Left colon (tissue), 2 donors: ENCODE measurements around the gene PSD2. TPM values are rescaled to one million over a fixed set of nuclear protein-coding genes. Genes with fewer than 3 reads are reported as not detected.
A peak's percentile ranks its signal among the peaks of the same experiment; 100 is the strongest.

ENCODE experiments used
- ATAC-seq: fragments of 200-7000 bp; cut with Tn5 transposase; one replicate; pipeline ENCODE4 v1.9.1; 2020; ENCODE audit warnings: mild to moderate bottlenecking, moderate library complexity
- DNase-seq, 2 donors: peaks; one replicate each; pipeline ENCODE4 v3.0.0-alpha.2; 2020
- intact Hi-C, 2 donors: fragments of 100-400 bp; cut with DNase I in 1 of 2; cut with micrococcal nuclease in 1 of 2; formaldehyde crosslinking; loops; one replicate each; pipeline versions ENCODE4 v1.11.2 to v1.14.0; 2022; cut with DNase I, micrococcal nuclease
- long read RNA-seq: library from polyadenylated mRNA; unstranded; transcript quantifications from one replicate; pipeline ENCODE4 v2.0.0, GENCODE V29; 2021
- total RNA-seq, 2 donors: library from RNA; stranded (reverse); fragmentation: NEBNext Ultra II Directional; extraction: Animal tissue kit (Norgen Biotek cat#: 25700); gene quantifications; one replicate each; pipeline ENCODE4 v1.2.1, GENCODE V29; 2021
- donor health status: DM: no; HTN: no; CAD: no.
- donor health status: DM: yes; HTN: yes; CAD: no.

PSD2 gene
- under 1 TPM in 1 of 2 donors, not detected in 1; 0.08 TPM for total RNA-seq
- long read RNA-seq = 0 reads

GRCh38 chr5:139795074-139796001 is at the start of gene PSD2:
Gene PSD2 (plus strand): TSS chr5:139795808. CDS start chr5:139809441, 13,633 bp downstream.
- intact Hi-C loops = no loop called here
- DNase-seq (no peak), ATAC-seq (peak; percentile 37)

DNA sequence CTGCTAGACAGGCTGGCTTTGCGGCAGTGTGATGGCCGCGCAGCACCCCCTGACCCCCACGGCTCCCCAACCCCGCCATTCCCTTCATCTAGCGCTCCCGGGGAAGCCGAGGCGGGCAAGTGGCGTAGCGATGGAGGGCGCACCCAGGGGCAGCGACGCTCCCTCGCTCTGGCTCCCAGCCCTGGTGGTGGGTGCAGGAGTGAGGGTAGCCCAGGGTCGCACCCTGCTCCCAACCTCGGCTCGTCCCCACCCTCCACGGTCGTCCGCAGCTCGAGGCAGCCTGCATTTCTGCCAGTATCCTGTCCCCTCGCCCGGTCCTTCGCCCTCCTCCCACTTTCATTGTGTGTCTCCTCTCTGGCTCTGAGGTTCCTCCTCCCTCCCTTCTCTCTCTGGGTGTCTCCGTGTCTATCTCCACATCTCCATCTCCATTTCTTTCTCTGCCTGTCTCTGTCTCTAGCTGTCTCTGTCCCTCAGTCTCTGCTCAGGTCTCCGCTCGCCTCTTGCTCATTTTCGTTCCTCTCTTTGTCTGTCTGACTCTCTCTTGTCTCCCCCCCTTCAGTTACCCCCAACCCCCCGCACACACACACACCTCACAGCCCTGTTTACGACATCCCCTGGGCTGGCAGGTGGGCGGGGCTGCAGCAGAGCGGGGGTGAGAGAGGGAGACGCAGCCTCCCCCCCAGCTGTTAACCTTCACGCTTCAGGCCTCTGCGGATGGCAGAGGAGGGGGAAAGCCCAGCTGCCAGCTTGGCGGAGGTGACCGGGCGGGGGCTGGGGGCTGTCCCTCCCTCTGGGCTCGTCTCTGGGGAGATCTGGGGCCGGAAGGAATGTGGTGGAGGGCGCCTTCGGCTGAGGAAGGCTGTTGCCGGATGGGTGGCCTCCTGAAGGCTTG is 48.7 kb upstream of the PSD2 start:
- peak in 1 of 2 donors; percentile 41 for DNase-seq
- intact Hi-C loops = no loop called here
- peak; percentile 32 for ATAC-seq

GRCh38 chr5:139747583-139748504 is 47.8 kb upstream of the PSD2 start:
- ATAC-seq = peak; percentile 43
- DNase-seq = peak; percentile 44 to 49
- intact Hi-C loops = no loop called here

DNA sequence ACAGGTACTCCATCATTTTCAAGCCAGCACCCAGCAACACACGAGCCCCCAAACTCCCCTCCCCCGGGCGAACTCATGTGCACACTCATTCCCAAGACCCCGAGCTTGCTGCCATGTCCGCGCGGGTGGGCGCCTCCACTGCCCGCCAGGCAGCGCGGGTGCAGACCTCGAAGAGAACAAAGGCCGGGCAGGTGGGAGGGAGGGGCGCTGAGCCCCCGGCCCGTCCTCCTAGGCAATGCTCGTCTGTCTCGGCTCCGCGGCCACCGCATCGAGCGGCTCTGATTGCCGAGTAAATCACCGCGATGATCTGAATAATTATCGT is 47.1 kb upstream of the PSD2 start:
- intact Hi-C loops = no loop called here
- DNase-seq (no peak), ATAC-seq (no peak)

- intact Hi-C loops = no loop called here
- ATAC-seq (no peak), DNase-seq (no peak)
Measured at GRCh38 chr5:139749242-139749641, 46.4 kb upstream of the PSD2 start.

GRCh38 chr5:139751236-139751635 is 44.4 kb upstream of the PSD2 start:
- intact Hi-C loops = no loop called here
- no peak for ATAC-seq
- DNase-seq = no peak

DNA sequence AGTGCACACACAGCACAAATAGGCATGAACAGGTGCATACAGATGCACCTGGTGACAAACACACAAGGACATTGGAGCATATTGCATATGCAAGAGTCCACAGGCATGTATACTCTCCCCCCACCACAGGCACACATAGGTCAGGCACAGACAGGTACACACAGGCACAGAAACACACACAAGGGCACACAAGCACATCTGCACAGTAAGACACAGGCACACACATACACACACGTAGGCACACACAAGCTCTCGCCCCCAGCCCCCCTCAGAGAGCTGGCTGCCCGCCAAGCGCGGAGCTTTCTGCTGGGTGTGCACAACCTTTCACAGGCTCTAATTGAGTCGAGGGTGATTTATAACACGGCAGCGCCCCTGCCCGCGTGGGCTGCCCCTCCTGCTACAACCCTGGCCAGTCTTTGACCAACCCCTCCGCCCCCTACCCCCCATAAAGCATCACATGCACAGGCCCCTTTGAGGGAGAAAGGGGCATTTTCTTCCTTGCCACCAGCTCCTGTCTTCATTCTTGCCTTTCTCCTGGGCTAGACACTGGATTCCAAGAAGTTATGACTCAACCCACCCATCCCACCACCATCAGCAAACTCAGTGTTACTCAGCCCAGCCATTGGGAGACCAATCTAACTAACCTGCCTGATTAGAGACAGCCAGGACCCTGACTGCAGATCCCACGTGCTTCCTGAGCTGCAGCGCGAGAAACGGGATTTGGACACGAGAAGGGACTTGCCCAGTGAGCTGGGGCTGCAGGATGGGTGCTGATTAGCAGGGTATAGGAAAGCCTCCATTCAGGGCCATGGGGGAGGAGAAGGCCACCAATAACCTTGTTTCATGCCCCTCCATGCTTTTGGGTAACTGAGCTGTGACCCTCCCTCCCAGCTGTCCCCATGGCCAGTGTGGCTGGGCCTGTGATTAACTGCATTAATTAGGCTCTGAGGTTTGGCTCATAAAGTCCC is 42.8 kb upstream of the PSD2 start:
- DNase-seq = no peak
- ATAC-seq = no peak
- intact Hi-C loops = no loop called here

DNA sequence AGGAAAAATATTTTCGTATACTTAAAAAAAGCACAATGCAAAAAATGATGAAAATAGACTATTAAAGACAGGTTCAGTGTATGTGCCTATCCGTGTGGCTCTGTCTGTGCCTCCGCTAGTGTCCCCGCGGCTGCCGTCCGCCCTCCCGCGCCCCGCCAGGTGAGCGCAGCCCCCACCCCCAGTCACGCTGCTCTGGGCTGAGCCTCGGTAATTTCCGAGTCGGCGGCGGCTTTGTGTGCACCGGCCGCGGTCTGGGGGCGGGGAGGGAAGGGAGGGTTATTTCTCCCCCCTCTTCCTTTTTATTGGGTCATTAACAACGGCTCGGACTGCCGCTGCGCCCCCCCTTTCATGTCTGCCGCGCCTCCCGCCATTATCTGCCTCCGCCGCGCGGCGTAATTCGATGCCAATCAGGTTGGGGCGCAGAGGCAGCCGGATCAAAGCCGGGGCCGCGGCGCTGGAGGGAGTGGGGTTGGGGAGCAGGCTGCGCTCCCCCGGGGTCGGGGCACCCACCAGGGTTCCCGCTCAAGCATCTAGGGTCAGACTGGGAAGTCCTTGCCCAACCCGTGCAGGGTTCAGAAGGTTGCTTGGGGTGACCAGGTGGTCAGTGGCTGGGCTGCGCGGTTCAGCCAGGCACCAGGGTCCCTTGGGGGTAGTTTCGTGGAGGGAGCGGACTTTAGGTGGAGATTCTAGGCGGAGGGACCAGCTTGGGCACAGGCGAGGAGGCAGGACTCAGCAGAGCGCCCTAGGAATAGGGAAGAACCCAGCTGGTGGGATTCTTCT is 39.5 kb upstream of the PSD2 start:
- ATAC-seq = peak; percentile 37
- intact Hi-C loops = no loop called here
- no peak for DNase-seq

GRCh38 chr5:139756971-139757370 is 38.6 kb upstream of the PSD2 start:
- DNase-seq (no peak), ATAC-seq (no peak)
- intact Hi-C loops = no loop called here

GRCh38 chr5:139757727-139758509 is 37.7 kb upstream of the PSD2 start:
- intact Hi-C loops = no loop called here
- DNase-seq (no peak), ATAC-seq (no peak)

DNA sequence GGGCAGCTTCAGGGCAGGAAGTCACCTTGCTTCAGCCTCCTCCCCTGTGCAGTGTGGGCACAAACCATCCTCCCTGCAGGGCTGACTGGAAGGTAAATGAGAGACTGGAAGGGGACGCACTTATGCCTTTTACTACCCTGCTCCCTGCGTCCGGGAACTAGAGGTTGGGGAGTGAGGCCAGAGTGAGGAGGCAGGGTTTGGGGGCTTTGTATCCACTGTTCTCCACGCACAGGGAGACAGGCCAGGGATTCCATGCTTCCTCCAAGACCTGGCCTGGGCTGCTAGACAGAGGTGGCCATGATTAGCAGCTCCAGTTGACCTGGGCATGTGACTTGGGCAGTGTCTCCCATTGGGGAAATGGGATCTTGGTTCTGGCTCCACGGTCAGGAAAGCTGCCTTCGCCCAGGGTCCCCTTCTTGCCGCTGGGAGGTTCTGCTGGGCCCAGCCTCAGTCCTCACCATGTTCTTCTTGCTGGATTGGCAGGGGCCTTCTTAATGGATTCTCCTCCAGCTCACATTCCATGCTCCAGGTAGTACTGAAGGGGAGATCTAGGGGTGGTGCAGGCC is 37.0 kb upstream of the PSD2 start:
- intact Hi-C loops = no loop called here
- DNase-seq (no peak), ATAC-seq (no peak)

DNA sequence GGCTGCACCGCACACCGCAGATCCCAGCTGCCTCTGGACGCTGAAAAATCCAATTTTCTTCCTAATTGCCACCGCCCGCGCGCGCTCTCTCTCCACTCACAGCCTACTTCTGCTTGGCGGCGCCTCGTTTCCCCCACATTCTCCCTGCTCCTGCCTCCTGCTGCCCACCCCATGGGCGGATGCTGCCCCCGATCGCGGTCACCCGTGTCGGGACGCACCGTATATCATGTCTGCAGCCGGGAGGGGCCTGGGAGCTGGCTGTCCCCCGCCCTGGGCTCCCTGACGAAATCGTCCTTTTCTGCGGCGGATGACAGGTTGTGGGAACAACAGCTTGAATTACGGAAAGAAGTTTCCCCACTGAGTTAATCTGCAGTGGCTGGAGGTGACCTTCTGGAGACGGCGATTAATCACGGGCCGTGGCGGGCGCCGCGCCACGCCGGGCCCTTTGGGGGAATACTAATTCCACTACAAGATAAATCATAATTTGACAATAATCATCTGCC is 36.3 kb upstream of the PSD2 start:
- intact Hi-C loops = no loop called here
- ATAC-seq (no peak), DNase-seq (no peak)

DNA sequence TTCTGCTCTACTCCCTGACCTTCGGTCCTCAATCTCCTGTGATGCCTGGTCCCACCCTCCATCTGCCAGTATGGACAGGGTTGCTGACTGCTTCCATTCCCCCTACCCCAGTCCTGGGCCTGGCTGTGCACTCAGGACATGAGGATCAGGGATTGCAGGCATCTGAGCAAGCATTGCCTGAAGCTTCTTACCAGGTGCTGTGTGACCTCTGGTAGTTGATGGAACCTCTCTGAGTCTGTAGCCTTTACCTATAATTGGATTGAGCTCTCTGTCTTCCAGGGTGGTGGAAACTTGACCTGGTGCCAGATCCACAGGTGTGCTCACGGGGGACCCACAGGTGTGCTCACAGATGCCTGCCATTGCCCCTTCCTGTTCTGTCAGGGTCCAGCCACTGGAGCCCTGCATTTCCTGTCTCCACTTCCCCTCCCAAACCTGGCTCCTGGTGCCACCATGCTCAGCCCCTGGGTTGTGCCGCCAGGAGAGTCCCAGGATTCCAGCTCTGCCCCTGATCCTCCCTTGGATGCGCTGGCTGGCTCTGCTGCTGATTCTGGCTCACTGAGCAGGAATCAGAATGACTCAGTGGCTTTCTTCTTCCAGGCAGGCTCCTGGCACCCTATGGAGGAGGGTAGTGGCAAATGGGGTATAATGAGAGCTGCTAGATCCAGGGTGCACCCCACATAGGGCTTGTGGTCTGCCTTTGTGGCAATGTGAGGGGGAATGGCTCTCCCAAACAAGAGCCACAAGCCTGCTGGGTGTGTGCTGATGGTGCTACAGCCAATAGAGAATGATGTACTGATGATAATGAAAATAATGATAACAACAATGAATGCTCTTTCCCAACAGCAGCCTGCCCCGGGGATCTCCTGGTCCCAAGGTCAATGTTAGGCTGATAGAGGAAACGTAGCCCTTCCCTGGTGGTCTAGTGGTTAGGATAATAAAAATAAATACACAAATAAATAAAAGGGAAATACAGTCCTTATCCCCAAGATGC is 35.2 kb upstream of the PSD2 start:
- no peak for DNase-seq
- no peak for ATAC-seq
- intact Hi-C loops = no loop called here

GRCh38 chr5:139761057-139761450 is 34.6 kb upstream of the PSD2 start:
- intact Hi-C loops = no loop called here
- ATAC-seq (no peak), DNase-seq (no peak)

DNA sequence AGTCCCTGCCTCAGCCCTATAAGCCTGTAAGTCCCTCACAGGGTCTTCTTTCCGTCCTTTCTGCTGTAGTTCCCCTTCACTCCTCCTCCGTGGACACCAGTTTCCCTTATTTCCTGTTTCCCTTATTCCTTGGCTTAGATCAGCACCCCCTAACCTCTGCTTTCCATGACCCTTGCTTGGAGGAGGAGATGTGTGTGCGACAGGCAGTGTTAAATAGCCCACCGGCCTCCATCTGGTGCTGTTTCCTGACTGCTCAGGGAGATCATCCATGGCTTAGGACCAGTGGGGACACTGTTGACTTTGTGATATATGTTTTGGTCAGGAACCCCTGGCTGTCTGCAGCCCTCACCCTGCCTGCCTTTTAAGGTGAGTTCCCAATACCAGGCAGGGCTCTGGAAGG is 34.1 kb upstream of the PSD2 start:
- no peak for ATAC-seq
- DNase-seq = no peak
- intact Hi-C loops = no loop called here
